Hepatocyte (in vitro differentiated cells): ENCODE data around the gene CRB1. TPM values are rescaled to one million over a fixed set of nuclear protein-coding genes. Genes with fewer than 3 reads are reported as not detected.

ENCODE experiments used
- DNase-seq: peaks from one replicate; pipeline ENCODE4 v3.0.0-alpha.2; 2016; ENCODE audit warnings: low spot score
- H2AFZ ChIP-seq: fragments of 200-600 bp; sonication (generic); 2 replicates; pipeline ENCODE4 v1.6.0; 2016; ENCODE audit warnings: antibody characterized with exemption, mild to moderate bottlenecking
- H3K27ac ChIP-seq: fragments of 200-600 bp; sonication (generic); 2 replicates; pipeline ENCODE4 v1.5.1; 2016; ENCODE audit warnings: mild to moderate bottlenecking
- H3K27me3 ChIP-seq: fragments of 200-600 bp; sonication (generic); 2 replicates; pipeline ENCODE4 v1.6.1; 2016
- H3K36me3 ChIP-seq: fragments of 200-600 bp; sonication (generic); replicated peaks from 2 replicates; pipeline ENCODE4 v1.5.1; 2016; ENCODE audit warnings: low read depth; ENCODE audit not compliant: insufficient read depth
- H3K4me1 ChIP-seq: fragments of 200-600 bp; sonication (generic); 2 replicates; pipeline ENCODE4 v1.5.1; 2016; ENCODE audit warnings: mild to moderate bottlenecking, moderate library complexity; ENCODE audit not compliant: insufficient read depth
- H3K4me2 ChIP-seq: fragments of 200-600 bp; sonication (generic); 2 replicates; pipeline ENCODE4 v1.6.0; 2016
- H3K4me3 ChIP-seq: fragments of 200-600 bp; sonication (generic); 2 replicates; pipeline ENCODE4 v1.5.1; 2016; ENCODE audit warnings: mild to moderate bottlenecking
- H3K79me2 ChIP-seq: fragments of 200-600 bp; sonication (generic); 2 replicates; pipeline ENCODE4 v1.6.0; 2017; ENCODE audit warnings: mild to moderate bottlenecking
- H3K9me2 ChIP-seq: fragments of 200-600 bp; sonication (generic); replicated peaks from 2 replicates; pipeline ENCODE4 v1.6.0; 2017; ENCODE audit warnings: mild to moderate bottlenecking; ENCODE audit not compliant: insufficient read depth
- H3K9me3 ChIP-seq: fragments of 200-600 bp; sonication (generic); 2 replicates; pipeline ENCODE4 v1.5.1; 2016; ENCODE audit warnings: low read depth, mild to moderate bottlenecking
- H4K20me1 ChIP-seq: fragments of 200-600 bp; sonication (generic); 2 replicates; pipeline ENCODE4 v1.6.0; 2016; ENCODE audit warnings: mild to moderate bottlenecking; ENCODE audit not compliant: insufficient read depth, poor library complexity, severe bottlenecking
- CTCF ChIP-seq: fragments of 200-600 bp; sonication (generic); IDR thresholded peaks from 2 replicates; pipeline ENCODE4 v1.5.1; 2016; ENCODE audit warnings: antibody characterized with exemption, mild to moderate bottlenecking; ENCODE audit not compliant: poor library complexity
- EZH2 ChIP-seq: fragments of 200-600 bp; sonication (generic); IDR thresholded peaks from 2 replicates; pipeline ENCODE4 v1.6.1; 2016; ENCODE audit warnings: antibody characterized with exemption, mild to moderate bottlenecking, borderline replicate concordance
- EZH2phosphoT487 ChIP-seq: fragments of 200-600 bp; sonication (generic); IDR thresholded peaks from one replicate; pipeline ENCODE4 v1.6.1; 2018; ENCODE audit warnings: antibody characterized with exemption, mild to moderate bottlenecking, low read depth, moderate library complexity; ENCODE audit not compliant: unreplicated experiment, severe bottlenecking
- WGBS: methylation state at CpG from one replicate; pipeline ENCODE4 v1.1.6; 2016; ENCODE audit warnings: low lambda C conversion rate; ENCODE audit errors: missing lambda C conversion rate; 5-methylcytosine and 5-hydroxymethylcytosine counted together
- polyA plus RNA-seq: library from polyadenylated mRNA; unstranded; fragments of >200 nt; fragmentation: Nextera tagmentation; extraction: Ambion mirVana; gene quantifications from 2 replicates; pipeline ENCODE4 v1.2.1, GENCODE V29; 2016
- total RNA-seq: library from RNA; depleted of rRNA; stranded (reverse); fragments of >200 nt; gene quantifications from 2 replicates; pipeline ENCODE4 v1.2.3, GENCODE V29; 2014

The CRB1 gene
- total and polyA plus RNA-seq, 2 experiments from 2014 or later, result 0.30 TPM; not detected in 1

GRCh38 chr1:197393105-197393504, 125.1 kb downstream of the CRB1 start:
- TF ChIP-seq EZH2phosphoT487, result no peak
- TF ChIP-seq EZH2, result no peak
- no peak for TF ChIP-seq CTCF
- no peak overlapping the region for H3K4me3 ChIP-seq

GRCh38 chr1:197393772-197394171, 125.7 kb downstream of the CRB1 start:
- H2AFZ ChIP-seq, result no peak overlapping the region
- TF ChIP-seq EZH2phosphoT487, result no peak
- H3K4me3 ChIP-seq, result no peak overlapping the region
- no peaks in the 10 kb centered on the region for H3K4me1 ChIP-seq
- H3K36me3 ChIP-seq, result no peaks in the 10 kb centered on the region
- 96% methylated on average over 4 of the region's 4 CpGs for WGBS
- H3K27ac ChIP-seq, result no peak overlapping the region
- no peaks in the 10 kb centered on the region for H3K9me3 ChIP-seq
- no peak overlapping the region for H3K4me2 ChIP-seq
- no peaks in the 10 kb centered on the region for H4K20me1 ChIP-seq
- no peaks in the 10 kb centered on the region for H3K9me2 ChIP-seq
- DNase-seq, result no peak
- H3K27me3 ChIP-seq, result no peaks in the 10 kb centered on the region
- no peaks in the 10 kb centered on the region for H3K79me2 ChIP-seq

More at GRCh38 chr1:197393105-197393504, 125.1 kb downstream of the CRB1 start:
- Histone ChIP-seq H2AFZ (no peak overlapping the region), H3K9me2 (no peaks in the 10 kb centered on the region), H3K27ac (no peak overlapping the region), H3K4me1 (no peaks in the 10 kb centered on the region), H4K20me1 (no peaks in the 10 kb centered on the region), H3K27me3 (no peaks in the 10 kb centered on the region), H3K36me3 (no peaks in the 10 kb centered on the region), H3K79me2 (no peaks in the 10 kb centered on the region), H3K4me2 (no peak overlapping the region), H3K9me3 (no peaks in the 10 kb centered on the region)
- WGBS, result 89% methylated on average over 1 of the region's 1 CpG
- no peak for DNase-seq

GRCh38 chr1:197394831-197395608, 127.0 kb downstream of the CRB1 start:
- Histone ChIP-seq H3K9me2 (no peaks in the 10 kb centered on the region), H3K4me2 (no peak overlapping the region), H3K27ac (no peak overlapping the region), H3K79me2 (no peaks in the 10 kb centered on the region), H3K36me3 (no peaks in the 10 kb centered on the region), H3K9me3 (no peaks in the 10 kb centered on the region), H4K20me1 (no peaks in the 10 kb centered on the region), H3K27me3 (no peaks in the 10 kb centered on the region), H2AFZ (no peak overlapping the region), H3K4me3 (no peak overlapping the region), H3K4me1 (no peaks in the 10 kb centered on the region)
- no peak for DNase-seq
- no peak for TF ChIP-seq EZH2phosphoT487
- TF ChIP-seq EZH2, result no peak
- 78% methylated on average over 3 of the region's 3 CpGs for WGBS

- Histone ChIP-seq H3K9me3 (no peaks in the 10 kb centered on the region), H3K4me2 (no peak overlapping the region), H3K4me1 (no peaks in the 10 kb centered on the region), H3K27ac (no peak overlapping the region), H4K20me1 (no peaks in the 10 kb centered on the region), H2AFZ (no peak overlapping the region), H3K4me3 (no peak overlapping the region), H3K9me2 (no peaks in the 10 kb centered on the region), H3K27me3 (no peaks in the 10 kb centered on the region), H3K36me3 (no peaks in the 10 kb centered on the region), H3K79me2 (no peaks in the 10 kb centered on the region)
- no peak for TF ChIP-seq CTCF
- no peak for DNase-seq
- WGBS, result 76% methylated on average over 1 of the region's 1 CpG
Measured at GRCh38 chr1:197397895-197398294, 129.8 kb downstream of the CRB1 start.
